Gastroesophageal sphincter (tissue), 4 donors: ENCODE measurements around the gene GPR15. TPM values are rescaled to one million over a fixed set of nuclear protein-coding genes. Genes with fewer than 3 reads are reported as not detected.

Experiments used
- ATAC-seq: fragments of 150-250 bp; one replicate; pipeline ENCODE4 v1.9.1; 2016; ENCODE audit warnings: mild to moderate bottlenecking, moderate library complexity
- H3K27ac ChIP-seq, 4 donors: fragments of 200-600 bp; sonication (generic) in 3 of 4; 1 replicate in 3 of 4; 2 replicates in 1 of 4; pipeline ENCODE4 v1.5.1; 2016 to 2019
- H3K27me3 ChIP-seq: fragments of 200-600 bp; sonication (generic); one replicate; pipeline ENCODE4 v1.5.1; 2019
- H3K36me3 ChIP-seq, 2 donors: fragments of 200-600 bp; sonication (generic); one replicate each; pipeline ENCODE4 v1.5.1; 2019; ENCODE audit warnings: control low read depth in 1 of 2
- H3K4me1 ChIP-seq, 3 donors: fragments of 200-600 bp; sonication (generic); 1 replicate in 2 of 3; 2 replicates in 1 of 3; pipeline ENCODE4 v1.5.1; 2016 to 2019; ENCODE audit warnings: control low read depth in 2 of 3
- H3K4me3 ChIP-seq, 2 donors: fragments of 200-600 bp; sonication (generic); one replicate each; pipeline ENCODE4 v1.5.1; 2019; ENCODE audit warnings: mild to moderate bottlenecking in 1 of 2, moderate library complexity in 1 of 2
- H3K9me3 ChIP-seq, 3 donors: fragments of 200-600 bp; sonication (generic); one replicate each; pipeline ENCODE4 v1.5.1; 2017 to 2019; ENCODE audit warnings: control low read depth in 2 of 3
- EP300 ChIP-seq: sonication (generic); formaldehyde crosslinking; IDR thresholded peaks from one replicate; pipeline ENCODE4 v1.6.1; 2017; ENCODE audit warnings: antibody characterized with exemption, mild to moderate bottlenecking
- POLR2A ChIP-seq, 2 donors: fragments of 450-650 bp; IDR thresholded peaks; one replicate each; pipeline ENCODE4 v1.6.1; 2017; ENCODE audit warnings: antibody characterized with exemption in 2 of 2, mild to moderate bottlenecking in 2 of 2, moderate library complexity in 1 of 2
- POLR2AphosphoS5 ChIP-seq: sonication (generic); formaldehyde crosslinking; IDR thresholded peaks from one replicate; pipeline ENCODE4 v1.6.1; 2017; ENCODE audit warnings: antibody characterized with exemption
- WGBS, 2 donors: methylation state at CpG; one replicate each; pipeline ENCODE4 v1.1.5; 2018; ENCODE audit warnings: low coverage in 1 of 2; 5-methylcytosine and 5-hydroxymethylcytosine counted together
- total RNA-seq, 4 donors: library from RNA; depleted of rRNA; stranded (reverse); fragments of >200 nt; gene quantifications; one replicate each; pipeline ENCODE4 v1.1.0, GENCODE V29; 2016
- TF ChIP-seq, protein P1 (sequence below), 4 experiments: fragments of 200-600 bp in 2 of 4; fragments of 450-650 bp in 2 of 4; sonication (generic) in 1 of 4; IDR thresholded peaks; one replicate each; pipeline ENCODE4 v1.5.1; 2017 to 2019; ENCODE audit warnings: antibody characterized with exemption in 4 of 4, mild to moderate bottlenecking in 2 of 4, moderate library complexity in 2 of 4

Gene GPR15
- total RNA-seq, 4 donors from 2014 or later = not detected

DNA sequence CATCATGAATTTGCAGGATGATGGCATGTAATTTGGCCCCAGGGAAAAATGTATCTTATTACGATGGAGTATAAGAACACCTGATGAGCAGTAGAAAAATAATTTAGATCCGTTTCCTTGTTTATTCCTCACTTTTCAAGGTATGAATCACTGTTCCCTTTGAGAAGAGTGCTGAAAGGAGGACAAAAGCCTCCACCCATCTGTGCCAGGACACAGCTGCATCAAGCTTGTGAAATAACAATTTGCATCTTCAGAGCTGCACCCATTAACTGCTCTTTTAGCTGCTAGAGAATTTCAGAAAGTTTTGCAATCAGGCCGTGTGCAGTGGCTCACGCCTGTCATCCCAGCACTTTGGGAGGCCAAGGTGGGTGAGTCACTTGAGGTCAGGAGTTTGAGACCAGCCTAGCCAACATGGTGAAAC is 18.7 kb upstream of the GPR15 start:
- peak; percentile 91 for ATAC-seq
- H3K4me1 ChIP-seq = no peaks in the 10 kb centered on the region
- no peaks in the 10 kb centered on the region for H3K9me3 ChIP-seq
- peaks cover 0 to 81% of the 10 kb centered on the region in 2 donors for H3K36me3 ChIP-seq
- TF ChIP-seq EP300 (no peak), POLR2AphosphoS5 (peak; percentile 60), POLR2A (IDR thresholded peaks at IDR 0.05) (no peak)
- WGBS, 2 donors = 74 to 82% methylated on average over 4 of the region's 4 CpGs
- H3K4me3 ChIP-seq = no peak overlapping the region
- no peak overlapping the region for H3K27ac ChIP-seq
- H3K27me3 ChIP-seq = no peaks in the 10 kb centered on the region

DNA sequence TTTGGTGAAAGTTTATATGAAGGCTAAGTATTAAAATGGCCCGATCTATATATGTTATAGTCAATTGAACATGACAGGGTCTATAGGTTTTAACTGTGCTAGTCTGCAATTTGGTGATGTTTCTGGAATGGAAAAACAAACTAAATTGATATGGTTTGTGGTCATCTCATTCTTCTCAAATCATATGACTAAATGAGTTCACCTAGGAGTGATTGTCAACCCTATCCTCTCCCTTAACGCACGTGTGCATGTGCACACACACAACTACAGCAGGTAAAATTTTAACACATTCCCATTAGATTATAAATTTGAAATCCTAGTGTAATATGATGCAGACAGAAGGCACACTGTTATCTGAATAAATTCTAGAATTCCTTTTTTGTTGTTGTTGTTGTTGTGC is 18.0 kb upstream of the GPR15 start:
- H3K4me1 ChIP-seq = peaks cover 0 to 4% (median 0%) of the 10 kb centered on the region in 3 donors
- WGBS, 2 donors = 98 to 100% methylated on average over 3 of the region's 3 CpGs
- H3K27me3 ChIP-seq = no peaks in the 10 kb centered on the region
- no peak overlapping the region for H3K4me3 ChIP-seq
- no peak overlapping the region for H3K27ac ChIP-seq
- peaks cover 0 to 88% of the 10 kb centered on the region in 2 donors for H3K36me3 ChIP-seq
- ATAC-seq = no peak
- H3K9me3 ChIP-seq = no peaks in the 10 kb centered on the region
- TF ChIP-seq POLR2A (IDR thresholded peaks at IDR 0.05) (no peak), POLR2AphosphoS5 (no peak), EP300 (no peak)
- TF ChIP-seq, protein P1, sequence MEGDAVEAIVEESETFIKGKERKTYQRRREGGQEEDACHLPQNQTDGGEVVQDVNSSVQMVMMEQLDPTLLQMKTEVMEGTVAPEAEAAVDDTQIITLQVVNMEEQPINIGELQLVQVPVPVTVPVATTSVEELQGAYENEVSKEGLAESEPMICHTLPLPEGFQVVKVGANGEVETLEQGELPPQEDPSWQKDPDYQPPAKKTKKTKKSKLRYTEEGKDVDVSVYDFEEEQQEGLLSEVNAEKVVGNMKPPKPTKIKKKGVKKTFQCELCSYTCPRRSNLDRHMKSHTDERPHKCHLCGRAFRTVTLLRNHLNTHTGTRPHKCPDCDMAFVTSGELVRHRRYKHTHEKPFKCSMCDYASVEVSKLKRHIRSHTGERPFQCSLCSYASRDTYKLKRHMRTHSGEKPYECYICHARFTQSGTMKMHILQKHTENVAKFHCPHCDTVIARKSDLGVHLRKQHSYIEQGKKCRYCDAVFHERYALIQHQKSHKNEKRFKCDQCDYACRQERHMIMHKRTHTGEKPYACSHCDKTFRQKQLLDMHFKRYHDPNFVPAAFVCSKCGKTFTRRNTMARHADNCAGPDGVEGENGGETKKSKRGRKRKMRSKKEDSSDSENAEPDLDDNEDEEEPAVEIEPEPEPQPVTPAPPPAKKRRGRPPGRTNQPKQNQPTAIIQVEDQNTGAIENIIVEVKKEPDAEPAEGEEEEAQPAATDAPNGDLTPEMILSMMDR (IDR thresholded peaks at IDR 0.05) = no peak

DNA sequence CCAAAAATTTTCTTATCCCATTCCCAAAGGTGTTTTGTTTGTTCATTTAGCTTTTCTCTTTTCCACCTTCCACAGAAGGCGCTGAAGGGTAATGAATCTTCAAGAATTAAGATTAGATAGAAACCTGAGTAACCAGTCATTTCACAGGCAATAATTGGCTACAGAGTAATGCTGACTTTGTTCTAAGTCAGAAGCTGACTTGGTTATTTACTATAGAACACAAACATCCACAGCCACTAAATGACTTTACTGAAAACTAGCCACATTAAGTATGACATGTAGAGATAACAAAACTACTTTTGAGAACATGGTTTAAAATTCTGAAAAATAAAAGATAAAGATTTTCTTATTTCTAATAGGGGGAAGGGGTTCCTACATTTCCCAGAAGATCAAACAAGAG is 16.8 kb upstream of the GPR15 start:
- Histone ChIP-seq H3K9me3 (no peaks in the 10 kb centered on the region), H3K4me3 (no peak overlapping the region), H3K27ac (no peak overlapping the region), H3K4me1 (peaks cover 0 to 14% (median 0%) of the 10 kb centered on the region in 3 donors), H3K36me3 (peaks cover 1 to 87% of the 10 kb centered on the region in 2 donors), H3K27me3 (no peaks in the 10 kb centered on the region)
- ATAC-seq = no peak
- 81 to 92% methylated on average over 1 of the region's 1 CpG for WGBS, 2 donors
- no peak for TF ChIP-seq POLR2AphosphoS5
- TF ChIP-seq, protein P1 (IDR thresholded peaks at IDR 0.05) = no peak
- no peak for TF ChIP-seq POLR2A (IDR thresholded peaks at IDR 0.05)
- TF ChIP-seq EP300 = no peak

DNA sequence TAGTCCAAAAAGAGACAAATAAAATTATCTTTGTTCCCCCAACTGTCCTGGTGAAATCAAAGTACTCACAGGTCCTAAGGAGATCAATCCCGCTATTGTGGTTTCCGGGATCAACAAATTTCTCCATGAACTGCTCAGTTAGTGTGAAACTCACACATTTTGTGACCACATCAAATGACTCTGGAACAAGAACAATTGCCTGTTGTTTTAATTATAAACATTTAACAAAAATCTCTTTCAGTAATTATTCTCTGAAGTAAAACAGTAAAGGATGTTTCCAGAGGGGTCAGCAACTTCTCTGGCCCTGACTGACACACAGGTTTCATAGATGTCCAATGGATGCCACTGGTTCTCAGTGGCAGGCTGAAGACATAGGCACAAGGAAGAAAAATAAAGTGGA is 13.0 kb upstream of the GPR15 start:
- no peak overlapping the region for H3K4me3 ChIP-seq
- H3K4me1 ChIP-seq = peaks cover 0 to 34% (median 6%) of the 10 kb centered on the region in 3 donors
- TF ChIP-seq, protein P1 (IDR thresholded peaks at IDR 0.05) = no peak
- TF ChIP-seq POLR2A (IDR thresholded peaks at IDR 0.05) = no peak
- no peak for TF ChIP-seq POLR2AphosphoS5
- no peak for TF ChIP-seq EP300
- WGBS, 2 donors = 90 to 94% methylated on average over 2 of the region's 2 CpGs
- peaks cover 3 to 60% of the 10 kb centered on the region in 2 donors for H3K36me3 ChIP-seq
- H3K27me3 ChIP-seq = no peaks in the 10 kb centered on the region
- ATAC-seq = no peak
- no peak overlapping the region for H3K27ac ChIP-seq
- H3K9me3 ChIP-seq = no peaks in the 10 kb centered on the region

DNA sequence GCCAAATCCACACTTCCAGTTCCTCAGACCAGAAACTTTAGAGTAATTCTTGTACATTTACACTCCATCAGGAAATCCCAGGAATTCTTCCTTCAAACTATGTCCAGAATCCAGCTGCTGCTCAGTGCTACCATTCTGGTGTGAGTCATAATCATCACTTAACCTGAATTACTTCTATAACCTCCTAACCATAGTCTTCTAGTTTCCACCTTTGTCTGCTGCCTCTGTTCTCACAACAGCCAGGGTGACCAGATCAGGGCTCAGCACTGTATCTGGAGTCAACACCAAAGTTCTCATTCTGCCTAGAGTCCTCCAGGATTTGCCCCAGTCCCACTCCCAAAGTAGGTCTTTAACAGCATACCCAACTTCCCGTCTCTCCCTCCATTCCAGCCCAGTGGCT is 12.4 kb upstream of the GPR15 start:
- 91 to 95% methylated on average over 1 of the region's 1 CpG for WGBS, 2 donors
- H3K4me1 ChIP-seq = peaks cover 0 to 34% (median 6%) of the 10 kb centered on the region in 3 donors
- no peak overlapping the region for H3K4me3 ChIP-seq
- TF ChIP-seq POLR2A (IDR thresholded peaks at IDR 0.05) (no peak), EP300 (no peak)
- TF ChIP-seq, protein P1 (IDR thresholded peaks at IDR 0.05) = no peak
- H3K9me3 ChIP-seq = no peaks in the 10 kb centered on the region
- H3K27ac ChIP-seq = no peak overlapping the region
- H3K36me3 ChIP-seq = peaks cover 3 to 55% of the 10 kb centered on the region in 2 donors
- ATAC-seq = no peak
- no peaks in the 10 kb centered on the region for H3K27me3 ChIP-seq
